ENCODE measurements around the gene PARS2. TPM values are rescaled to one million over a fixed set of nuclear protein-coding genes. Genes with fewer than 3 reads are reported as not detected.

Gene PARS2
- total RNA-seq, 1 donor from 2014 or later = 6.5 TPM

- no peaks in the 10 kb centered on the region for H3K36me3 Mint-ChIP-seq (ENCODE audit: low read depth, unreplicated experiment)
- peaks cover 1% of the 10 kb centered on the region for H3K27me3 Mint-ChIP-seq (ENCODE audit: unreplicated experiment)
- no peak overlapping the region for H3K4me3 Mint-ChIP-seq (ENCODE audit: unreplicated experiment)
- no peak for TF ChIP-seq CTCF (IDR thresholded peaks at IDR 0.05; ENCODE audit: unreplicated experiment)
- H3K4me1 Mint-ChIP-seq (ENCODE audit: unreplicated experiment) = no peaks in the 10 kb centered on the region
- H3K9me3 Mint-ChIP-seq (ENCODE audit: unreplicated experiment) = no peaks in the 10 kb centered on the region
- no peak overlapping the region for H3K27ac Mint-ChIP-seq (ENCODE audit: unreplicated experiment)
- no peak for DNase-seq (ENCODE audit: low spot score)
Observed at GRCh38 chr1:54772951-54773350, 8.6 kb upstream of the PARS2 start.

- peak; percentile 20 for DNase-seq (ENCODE audit: low spot score)
- Mint-ChIP-seq H3K9me3 (ENCODE audit: unreplicated experiment) (no peaks in the 10 kb centered on the region), H3K27me3 (ENCODE audit: unreplicated experiment) (peaks cover 1% of the 10 kb centered on the region), H3K27ac (ENCODE audit: unreplicated experiment) (no peak overlapping the region), H3K4me3 (ENCODE audit: unreplicated experiment) (no peak overlapping the region), H3K4me1 (ENCODE audit: unreplicated experiment) (peaks cover 12% of the 10 kb centered on the region), H3K36me3 (ENCODE audit: low read depth, unreplicated experiment) (no peaks in the 10 kb centered on the region)
- TF ChIP-seq CTCF (IDR thresholded peaks at IDR 0.05; ENCODE audit: unreplicated experiment) = no peak
Observed at GRCh38 chr1:54768093-54768492, 3.8 kb upstream of the PARS2 start.

GRCh38 chr1:54767526-54767925 lies 3.2 kb upstream of the PARS2 start:
- TF ChIP-seq CTCF (IDR thresholded peaks at IDR 0.05; ENCODE audit: unreplicated experiment) = no peak
- no peak overlapping the region for H3K27ac Mint-ChIP-seq (ENCODE audit: unreplicated experiment)
- no peaks in the 10 kb centered on the region for H3K36me3 Mint-ChIP-seq (ENCODE audit: low read depth, unreplicated experiment)
- DNase-seq (ENCODE audit: low spot score) = no peak
- H3K27me3 Mint-ChIP-seq (ENCODE audit: unreplicated experiment) = peaks cover 1% of the 10 kb centered on the region
- peaks cover 12% of the 10 kb centered on the region for H3K4me1 Mint-ChIP-seq (ENCODE audit: unreplicated experiment)
- H3K4me3 Mint-ChIP-seq (ENCODE audit: unreplicated experiment) = no peak overlapping the region
- no peaks in the 10 kb centered on the region for H3K9me3 Mint-ChIP-seq (ENCODE audit: unreplicated experiment)

- Mint-ChIP-seq H3K27ac (ENCODE audit: unreplicated experiment) (no peak overlapping the region), H3K36me3 (ENCODE audit: low read depth, unreplicated experiment) (no peaks in the 10 kb centered on the region), H3K9me3 (ENCODE audit: unreplicated experiment) (no peaks in the 10 kb centered on the region), H3K4me3 (ENCODE audit: unreplicated experiment) (no peak overlapping the region), H3K27me3 (ENCODE audit: unreplicated experiment) (peaks cover 1% of the 10 kb centered on the region), H3K4me1 (ENCODE audit: unreplicated experiment) (peaks cover 12% of the 10 kb centered on the region)
- no peak for TF ChIP-seq CTCF (IDR thresholded peaks at IDR 0.05; ENCODE audit: unreplicated experiment)
- no peak for DNase-seq (ENCODE audit: low spot score)
Observed at GRCh38 chr1:54766726-54767125, 2.4 kb upstream of the PARS2 start.

- Mint-ChIP-seq H3K36me3 (ENCODE audit: low read depth, unreplicated experiment) (no peaks in the 10 kb centered on the region), H3K9me3 (ENCODE audit: unreplicated experiment) (no peaks in the 10 kb centered on the region), H3K27ac (ENCODE audit: unreplicated experiment) (peak overlapping the region; percentile 88), H3K4me1 (ENCODE audit: unreplicated experiment) (peaks cover 12% of the 10 kb centered on the region), H3K4me3 (ENCODE audit: unreplicated experiment) (peak overlapping the region; percentile 95), H3K27me3 (ENCODE audit: unreplicated experiment) (no peaks in the 10 kb centered on the region)
- no peak for TF ChIP-seq CTCF (IDR thresholded peaks at IDR 0.05; ENCODE audit: unreplicated experiment)
- no peak for DNase-seq (ENCODE audit: low spot score)
Observed at GRCh38 chr1:54764922-54765561, 719 bp upstream of the PARS2 start.
